Measurements from ENCODE around the gene MEIKIN. TPM values are rescaled to one million over a fixed set of nuclear protein-coding genes. Genes with fewer than 3 reads are reported as not detected.
"Not testable (repeated sequence)": the region's sequence is repeated elsewhere in the genome, so short reads cannot be mapped to it uniquely, and the experiment has no call there.

Gene MEIKIN
- total RNA-seq, 4 donors from 2014 or later: not detected

DNA sequence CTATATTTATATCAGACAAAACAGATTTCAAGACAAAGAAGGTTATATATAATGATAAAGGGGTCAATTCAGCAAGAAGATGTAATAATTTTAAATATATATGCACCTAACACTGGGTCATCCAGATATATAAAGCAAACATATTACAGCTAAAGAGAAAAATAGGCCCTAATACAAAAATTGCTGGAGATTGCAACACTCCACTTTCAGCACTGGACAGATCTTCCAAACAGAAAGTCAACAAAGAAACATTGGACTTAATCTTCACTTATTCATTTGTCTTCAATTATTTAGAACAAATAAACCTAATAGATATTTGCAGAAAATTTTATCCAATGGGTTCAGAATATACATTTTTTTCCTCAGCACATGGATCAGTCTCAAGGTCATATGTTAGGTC is 45.8 kb downstream of the MEIKIN start:
- intact Hi-C loops (cut with DNase I): no loop called here
- Histone ChIP-seq H3K4me3 (no peak overlapping the region), H3K9me3 (peaks cover 0 to 26% (median 9%) of the 10 kb centered on the region in 4 donors), H3K27me3 (no peaks in the 10 kb centered on the region), H3K4me1 (no peaks in the 10 kb centered on the region), H3K27ac (replicated peaks in 1 of 4) (no peak overlapping the region), H3K36me3 (no peaks in the 10 kb centered on the region)
- no peak for TF ChIP-seq POLR2A (IDR thresholded peaks at IDR 0.05; ENCODE audit: low read depth)
- TF ChIP-seq, protein P1, sequence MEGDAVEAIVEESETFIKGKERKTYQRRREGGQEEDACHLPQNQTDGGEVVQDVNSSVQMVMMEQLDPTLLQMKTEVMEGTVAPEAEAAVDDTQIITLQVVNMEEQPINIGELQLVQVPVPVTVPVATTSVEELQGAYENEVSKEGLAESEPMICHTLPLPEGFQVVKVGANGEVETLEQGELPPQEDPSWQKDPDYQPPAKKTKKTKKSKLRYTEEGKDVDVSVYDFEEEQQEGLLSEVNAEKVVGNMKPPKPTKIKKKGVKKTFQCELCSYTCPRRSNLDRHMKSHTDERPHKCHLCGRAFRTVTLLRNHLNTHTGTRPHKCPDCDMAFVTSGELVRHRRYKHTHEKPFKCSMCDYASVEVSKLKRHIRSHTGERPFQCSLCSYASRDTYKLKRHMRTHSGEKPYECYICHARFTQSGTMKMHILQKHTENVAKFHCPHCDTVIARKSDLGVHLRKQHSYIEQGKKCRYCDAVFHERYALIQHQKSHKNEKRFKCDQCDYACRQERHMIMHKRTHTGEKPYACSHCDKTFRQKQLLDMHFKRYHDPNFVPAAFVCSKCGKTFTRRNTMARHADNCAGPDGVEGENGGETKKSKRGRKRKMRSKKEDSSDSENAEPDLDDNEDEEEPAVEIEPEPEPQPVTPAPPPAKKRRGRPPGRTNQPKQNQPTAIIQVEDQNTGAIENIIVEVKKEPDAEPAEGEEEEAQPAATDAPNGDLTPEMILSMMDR (IDR thresholded peaks at IDR 0.05): no peak
- TF ChIP-seq POLR2AphosphoS5 (IDR thresholded peaks at IDR 0.05): no peak
- TF ChIP-seq EP300 (IDR thresholded peaks at IDR 0.05): no peak
- no peak for DNase-seq (ENCODE audit: extremely low spot score)

GRCh38 chr5:131883984-131884383 is 61.5 kb downstream of the MEIKIN start:
- intact Hi-C loops (cut with DNase I): no loop called here
- no peaks in the 10 kb centered on the region for H3K36me3 ChIP-seq
- H3K4me1 ChIP-seq: no peaks in the 10 kb centered on the region
- no peaks in the 10 kb centered on the region for H3K27me3 ChIP-seq
- H3K4me3 ChIP-seq: no peak overlapping the region
- WGBS: 60% methylated on average over 3 of the region's 5 CpGs
- H3K9me3 ChIP-seq: peaks cover 0 to 7% (median 0%) of the 10 kb centered on the region in 4 donors
- no peak overlapping the region for H3K27ac ChIP-seq (replicated peaks in 1 of 4)
- TF ChIP-seq EP300 (IDR thresholded peaks at IDR 0.05) (no peak), POLR2AphosphoS5 (IDR thresholded peaks at IDR 0.05) (no peak), POLR2A (IDR thresholded peaks at IDR 0.05; ENCODE audit: low read depth) (no peak)
- no peak for DNase-seq (ENCODE audit: extremely low spot score)

DNA sequence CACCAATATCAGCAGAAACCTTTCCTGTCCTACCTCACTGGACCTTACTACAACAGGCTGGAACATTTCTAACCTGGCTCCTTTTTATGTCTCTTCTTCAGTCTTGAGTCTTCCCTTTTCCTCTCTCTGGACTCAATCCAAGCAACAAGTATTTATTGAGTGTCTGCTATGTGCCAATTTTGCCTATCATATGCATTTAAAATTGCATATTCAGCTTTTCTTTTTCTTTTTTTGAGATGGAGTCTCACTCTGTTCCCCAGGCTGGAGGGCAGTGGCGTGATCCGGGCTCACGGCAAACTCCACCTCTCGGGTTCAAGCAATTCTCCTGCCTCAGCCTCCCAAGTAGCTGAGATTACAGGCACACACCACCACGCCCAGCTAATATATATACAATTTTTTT is 65.8 kb downstream of the MEIKIN start:
- Histone ChIP-seq H3K4me1 (no peaks in the 10 kb centered on the region), H3K27ac (replicated peaks in 1 of 4) (no peak overlapping the region), H3K4me3 (no peak overlapping the region), H3K27me3 (no peaks in the 10 kb centered on the region), H3K36me3 (no peaks in the 10 kb centered on the region), H3K9me3 (no peaks in the 10 kb centered on the region)
- WGBS: 90% methylated on average over 5 of the region's 5 CpGs
- no peak for TF ChIP-seq EP300 (IDR thresholded peaks at IDR 0.05)
- TF ChIP-seq, protein P1 (IDR thresholded peaks at IDR 0.05): no peak
- TF ChIP-seq POLR2AphosphoS5 (IDR thresholded peaks at IDR 0.05): no peak
- TF ChIP-seq POLR2A (IDR thresholded peaks at IDR 0.05; ENCODE audit: low read depth): no peak
- intact Hi-C loops (cut with DNase I): no loop called here
- no peak for DNase-seq (ENCODE audit: extremely low spot score)

- no peaks in the 10 kb centered on the region for H3K4me1 ChIP-seq
- H3K27me3 ChIP-seq: no peaks in the 10 kb centered on the region
- H3K9me3 ChIP-seq: no peaks in the 10 kb centered on the region
- no peak overlapping the region for H3K27ac ChIP-seq (replicated peaks in 1 of 4)
- H3K4me3 ChIP-seq: no peak overlapping the region
- intact Hi-C loops (cut with DNase I): no loop called here
- TF ChIP-seq POLR2AphosphoS5 (IDR thresholded peaks at IDR 0.05): no peak
- TF ChIP-seq, protein P1 (IDR thresholded peaks at IDR 0.05): no peak
- no peak for TF ChIP-seq POLR2A (IDR thresholded peaks at IDR 0.05; ENCODE audit: low read depth)
- no peak for TF ChIP-seq EP300 (IDR thresholded peaks at IDR 0.05)
- no peak for DNase-seq (ENCODE audit: extremely low spot score)
- 86% methylated on average over 2 of the region's 2 CpGs for WGBS
- H3K36me3 ChIP-seq: no peaks in the 10 kb centered on the region
Observed at GRCh38 chr5:131877873-131878272, 67.6 kb downstream of the MEIKIN start.

GRCh38 chr5:131871251-131871650 is 74.2 kb downstream of the MEIKIN start:
- H3K9me3 ChIP-seq: peaks cover 0 to 17% (median 8%) of the 10 kb centered on the region in 4 donors
- H3K4me3 ChIP-seq; H3K4me1 ChIP-seq; H3K27me3 ChIP-seq; H3K27ac ChIP-seq (replicated peaks in 1 of 4); H3K36me3 ChIP-seq; DNase-seq (ENCODE audit: extremely low spot score); intact Hi-C loops (cut with DNase I): not testable (repeated sequence)
- 93% methylated on average over 9 of the region's 12 CpGs for WGBS

DNA sequence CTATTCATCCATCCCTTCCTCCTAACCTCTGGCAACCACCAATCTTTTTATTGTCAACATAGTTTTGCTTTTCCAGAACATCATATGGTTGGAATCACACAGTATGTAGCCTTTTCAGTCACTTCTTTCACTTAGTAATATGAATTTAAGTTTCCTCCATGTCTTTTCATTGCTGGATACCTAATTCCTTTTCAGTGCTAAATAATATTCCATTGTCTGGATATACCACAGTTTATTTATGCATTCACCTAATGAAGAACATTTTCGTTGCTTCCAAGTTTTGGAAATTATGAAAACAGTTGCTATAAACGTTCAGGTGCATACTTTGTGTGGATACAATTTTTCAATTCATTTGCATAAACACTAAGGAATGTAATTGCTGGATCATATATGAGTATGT is 77.9 kb downstream of the MEIKIN start:
- no peak for DNase-seq (ENCODE audit: extremely low spot score)
- WGBS: 49% methylated on average over 2 of the region's 2 CpGs
- no peak overlapping the region for H3K4me3 ChIP-seq
- no peaks in the 10 kb centered on the region for H3K27me3 ChIP-seq
- no peak overlapping the region for H3K27ac ChIP-seq (replicated peaks in 1 of 4)
- H3K9me3 ChIP-seq: peaks cover 0 to 44% (median 25%) of the 10 kb centered on the region in 4 donors
- TF ChIP-seq POLR2A (IDR thresholded peaks at IDR 0.05; ENCODE audit: low read depth) (no peak), POLR2AphosphoS5 (IDR thresholded peaks at IDR 0.05) (no peak), EP300 (IDR thresholded peaks at IDR 0.05) (no peak)
- TF ChIP-seq, protein P1 (IDR thresholded peaks at IDR 0.05): no peak
- no peaks in the 10 kb centered on the region for H3K36me3 ChIP-seq
- no peaks in the 10 kb centered on the region for H3K4me1 ChIP-seq
- intact Hi-C loops (cut with DNase I): no loop called here

All from esophagus muscularis mucosa (tissue), 4 donors.